ENCODE data around the gene GET3.
A peak's percentile ranks its signal among the peaks of the same experiment; 100 is the strongest.

GET3 gene

GRCh38 chr19:12779162-12779993 is 42.1 kb downstream of the GET3 start:
- DNase-seq (ENCODE audit: low read depth in 2 of 2), result no peak

GRCh38 chr19:12782174-12782423 is 44.8 kb downstream of the GET3 start:
- DNase-seq (ENCODE audit: low read depth in 2 of 2), result no peak

- DNase-seq (ENCODE audit: low read depth in 2 of 2), result peak; percentile 86 to 87
Observed at GRCh38 chr19:12782424-12783290, 45.4 kb downstream of the GET3 start.

DNA sequence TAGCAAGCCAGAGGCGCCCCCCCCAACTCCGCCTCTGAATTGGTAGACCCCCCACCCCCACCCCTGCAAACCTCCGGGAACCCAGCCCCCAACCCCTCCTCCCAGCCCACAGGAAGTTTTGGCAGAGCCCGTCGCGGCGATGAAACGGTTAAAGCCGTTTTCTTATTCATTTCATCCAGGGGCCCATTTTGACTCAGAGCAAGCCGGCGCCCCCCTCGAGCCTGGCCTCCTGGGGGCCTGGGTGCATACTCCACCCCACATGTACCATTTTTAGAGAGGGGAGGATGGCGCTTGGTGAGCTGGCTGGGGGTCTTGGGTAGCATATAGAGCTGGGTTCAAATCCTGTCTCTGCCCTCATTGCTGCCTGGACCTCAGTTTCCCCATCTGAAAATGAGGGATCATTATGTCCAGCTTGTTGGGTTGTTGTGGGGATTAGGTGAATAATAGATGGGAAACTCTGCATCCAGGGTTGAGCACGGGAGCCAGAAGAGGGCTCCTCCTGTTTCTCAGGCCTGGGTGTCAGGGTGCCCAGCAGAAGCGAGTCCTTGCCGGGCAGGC is 46.1 kb downstream of the GET3 start:
- DNase-seq (ENCODE audit: low read depth in 2 of 2), result peak in 1 of 2 donors; percentile 59

GRCh38 chr19:12783849-12784393 is 46.6 kb downstream of the GET3 start:
- no peak for DNase-seq (ENCODE audit: low read depth in 2 of 2)

DNA sequence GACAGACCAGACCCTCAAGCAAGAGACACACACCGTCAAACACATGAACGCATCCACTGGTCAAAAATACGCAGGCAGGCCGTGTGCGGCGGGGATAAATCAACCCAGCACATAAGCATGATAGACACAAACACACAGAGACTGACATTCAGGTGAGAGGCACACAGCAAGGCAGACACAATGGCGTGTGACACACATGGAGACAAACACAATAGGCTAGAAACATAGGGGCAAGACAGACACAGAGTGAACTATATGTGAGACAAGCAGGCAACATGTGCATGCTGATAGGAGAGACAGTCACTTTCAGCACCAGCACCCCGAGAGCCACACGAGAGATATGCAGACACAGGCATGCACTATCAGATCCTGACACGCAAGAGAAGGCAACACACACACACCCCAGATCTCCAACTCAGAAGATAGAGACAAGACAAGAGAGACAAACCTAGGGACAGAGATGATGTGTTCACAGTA is 47.1 kb downstream of the GET3 start:
- no peak for DNase-seq (ENCODE audit: low read depth in 2 of 2)

DNA sequence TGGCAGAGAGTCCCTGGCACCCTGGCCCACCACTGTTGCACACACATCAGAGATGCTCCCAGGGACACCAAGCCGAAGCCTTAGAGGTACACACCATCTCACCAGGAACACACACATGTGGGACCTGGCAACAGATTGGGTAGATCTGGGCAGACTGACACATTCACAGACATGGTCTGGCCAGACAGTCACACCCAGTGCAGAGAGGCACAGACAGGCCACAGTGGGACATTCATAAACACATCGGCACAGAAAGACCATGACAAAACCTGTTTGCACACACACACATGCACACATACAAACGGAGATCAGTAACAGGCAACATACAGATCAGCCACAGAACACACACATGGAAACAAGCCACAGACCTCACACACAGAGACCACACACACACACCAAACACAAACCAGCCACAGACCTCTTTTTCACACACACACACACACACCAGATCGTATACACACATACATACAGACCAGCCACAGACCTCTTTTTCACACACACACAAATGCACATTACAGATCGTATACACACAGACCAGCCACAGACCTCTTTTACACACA is 47.7 kb downstream of the GET3 start:
- DNase-seq (ENCODE audit: low read depth in 2 of 2), result no peak

GRCh38 chr19:12785431-12786031 is 48.2 kb downstream of the GET3 start:
- DNase-seq (ENCODE audit: low read depth in 2 of 2), result no peak

GRCh38 chr19:12786141-12786870 is 49.0 kb downstream of the GET3 start:
- DNase-seq (ENCODE audit: low read depth in 2 of 2), result no peak

- DNase-seq (ENCODE audit: low read depth in 2 of 2), result no peak
Observed at GRCh38 chr19:12786952-12787351, 49.7 kb downstream of the GET3 start.

GRCh38 chr19:12787458-12787857 is 50.2 kb downstream of the GET3 start:
- no peak for DNase-seq (ENCODE audit: low read depth in 2 of 2)

- DNase-seq (ENCODE audit: low read depth in 2 of 2), result no peak
Observed at GRCh38 chr19:12788042-12788681, 50.9 kb downstream of the GET3 start.

DNA sequence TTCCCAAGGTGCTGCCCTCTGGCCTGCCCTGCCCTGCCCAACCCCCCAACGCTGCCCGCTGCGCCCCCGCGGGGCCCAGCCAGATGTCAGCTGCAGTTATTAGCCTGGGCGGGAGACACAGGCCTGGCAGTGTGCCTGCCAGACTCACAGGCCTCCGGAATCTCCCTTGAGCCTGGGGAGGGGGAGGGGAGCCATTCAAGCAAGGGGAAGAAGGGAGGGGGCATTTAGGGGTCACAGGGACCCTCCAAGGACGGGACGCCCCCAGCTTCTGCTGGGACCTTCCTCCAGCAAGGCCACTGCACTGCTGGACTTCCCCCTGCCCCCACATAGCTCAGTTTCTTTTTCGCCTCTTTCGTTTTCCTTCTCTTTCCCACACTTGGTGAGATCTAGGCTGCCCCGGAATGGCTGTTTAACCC is 51.4 kb downstream of the GET3 start:
- DNase-seq (ENCODE audit: low read depth in 2 of 2), result no peak

DNA sequence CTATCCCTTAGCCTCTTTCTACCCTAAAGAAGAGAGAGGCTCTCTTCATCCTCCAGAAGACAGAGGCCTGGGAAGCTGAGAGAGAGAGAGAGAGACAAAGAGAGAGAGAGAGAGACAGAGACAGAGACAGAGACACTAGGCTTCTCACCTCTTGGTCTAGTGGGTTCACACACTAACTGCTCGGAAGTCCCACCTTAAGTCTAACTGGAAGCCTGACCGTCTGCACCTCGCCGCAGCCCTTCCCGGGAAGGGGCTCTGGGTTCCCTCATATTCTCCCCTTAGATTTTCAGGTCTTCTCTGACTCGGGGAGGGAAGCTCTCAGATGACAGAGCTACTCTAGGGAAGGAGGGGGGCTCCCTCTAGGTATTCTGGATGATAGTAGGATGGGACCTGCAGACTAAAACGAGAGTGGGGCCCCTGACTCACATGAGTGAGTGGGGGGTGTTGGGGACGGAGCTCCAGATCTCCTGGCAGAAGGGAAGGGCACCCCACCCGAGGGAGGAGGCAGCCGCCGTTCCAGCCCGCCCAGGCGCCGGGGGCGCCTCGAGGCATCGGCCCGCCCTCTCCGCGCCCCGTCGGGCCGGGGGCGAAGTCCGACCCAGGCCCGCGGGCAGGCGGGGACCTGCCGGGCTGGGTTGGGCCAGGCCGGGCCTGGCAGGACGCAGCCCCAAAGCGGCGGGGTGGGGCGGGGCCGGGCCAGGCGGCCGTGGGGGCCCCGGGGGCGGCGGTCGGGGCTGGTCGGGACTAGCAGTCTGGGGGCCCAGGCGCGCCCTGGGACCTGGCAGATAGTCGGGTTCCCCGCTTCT is 52.0 kb downstream of the GET3 start:
- no peak for DNase-seq (ENCODE audit: low read depth in 2 of 2)

DNA sequence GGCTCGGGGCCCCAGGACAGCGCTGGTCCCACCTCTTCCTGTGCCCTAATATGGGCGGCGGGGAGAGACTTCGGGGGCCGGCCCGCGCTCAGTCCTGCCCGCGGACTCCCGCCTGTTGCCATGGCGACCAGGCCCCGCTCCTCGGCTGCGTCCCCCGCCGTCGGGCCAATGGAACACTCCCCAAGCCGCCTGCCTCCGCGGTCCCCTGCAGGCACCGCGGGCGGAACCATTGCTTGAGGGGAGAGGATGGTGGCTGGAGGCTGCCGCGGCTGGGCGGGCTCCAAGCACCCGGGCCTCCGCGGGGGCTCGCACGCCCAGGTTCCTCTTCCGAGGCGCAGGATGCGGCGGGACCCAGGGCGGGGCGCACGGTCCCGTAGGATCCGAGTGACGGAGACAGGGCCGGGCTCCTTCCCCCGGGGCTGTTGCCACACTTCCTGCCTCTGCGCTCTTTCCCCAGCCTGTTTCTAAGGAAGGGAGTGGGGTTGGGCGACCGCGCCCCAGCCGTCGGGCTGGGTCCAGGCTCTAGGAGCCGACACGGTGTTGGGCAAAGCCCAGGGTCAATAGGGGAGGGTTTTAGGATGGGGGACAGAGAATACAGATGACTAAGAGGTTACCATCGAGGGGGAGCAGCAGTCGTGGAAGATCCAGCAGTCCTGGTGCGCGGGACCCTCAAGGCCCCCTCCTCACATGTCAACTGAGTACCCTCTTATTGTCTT is 52.8 kb downstream of the GET3 start:
- peak; percentile 83 to 95 for DNase-seq (ENCODE audit: low read depth in 2 of 2)

DNA sequence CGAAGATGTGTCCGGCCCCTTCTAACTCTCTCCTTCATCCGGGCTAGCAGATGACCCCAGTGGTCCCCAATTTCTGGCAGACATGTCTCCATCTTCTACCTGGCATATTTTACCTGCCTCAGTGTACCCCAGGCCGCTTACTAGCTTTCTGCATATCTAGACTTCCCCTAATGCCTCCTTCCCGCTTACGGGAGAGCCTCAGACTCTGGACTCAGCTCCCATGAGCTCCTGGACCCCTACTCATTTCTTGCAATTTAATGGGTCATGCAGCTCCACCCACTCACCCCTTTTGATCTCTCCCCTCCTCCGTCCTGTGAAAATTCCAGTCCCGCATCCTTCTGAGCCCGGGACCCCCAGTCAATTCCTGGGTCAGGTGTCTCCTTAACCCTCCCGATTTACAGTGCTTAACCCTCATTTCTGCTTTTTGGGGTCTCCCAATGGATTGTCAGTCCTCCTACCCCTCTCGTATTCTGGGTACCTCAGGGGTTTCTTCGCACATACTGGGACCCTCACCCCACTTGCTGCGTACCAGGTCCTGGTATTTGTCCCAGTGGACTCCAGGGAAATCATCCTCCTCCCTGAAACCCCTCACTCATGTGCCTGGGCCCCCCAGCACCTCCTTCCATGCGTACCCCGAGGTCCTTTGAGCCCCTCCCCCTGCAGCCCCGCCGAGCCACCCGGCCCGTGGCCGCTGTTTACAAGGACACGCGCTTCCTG is 53.5 kb downstream of the GET3 start:
- DNase-seq (ENCODE audit: low read depth in 2 of 2), result no peak

GRCh38 chr19:12791345-12792050 is 54.2 kb downstream of the GET3 start, which contains the start of gene JUNB:
Gene JUNB (plus strand): TSS chr19:12791486. CDS start chr19:12791772, 286 bp downstream.
- DNase-seq (ENCODE audit: low read depth in 2 of 2), result peak; percentile 95 to 96

Measured in activated CD4-positive, alpha-beta T cell treated with anti-CD3 and anti-CD28 coated beads for 24 hours (primary cell).